NCI-H2227 (cell line): Measurements from ENCODE around the gene ACOXL.

ENCODE experiments used
- DNase-seq: peaks from one replicate; lab custom pipeline; 2025; ENCODE audit not compliant: unreplicated experiment; lab: John Stamatoyannopoulos, UW

ACOXL gene

GRCh38 chr2:110790907-110791306 lies 58.5 kb downstream of the ACOXL start:
- DNase-seq: no peak

- DNase-seq: no peak
Measured at GRCh38 chr2:110791435-110791834, 59.1 kb downstream of the ACOXL start.

- DNase-seq: no peak
Measured at GRCh38 chr2:110793034-110793433, 60.7 kb downstream of the ACOXL start.

GRCh38 chr2:110794390-110794789 lies 62.0 kb downstream of the ACOXL start:
- no peak for DNase-seq

GRCh38 chr2:110794951-110795350 lies 62.6 kb downstream of the ACOXL start:
- no peak for DNase-seq

GRCh38 chr2:110796716-110797301 lies 64.4 kb downstream of the ACOXL start:
- no peak for DNase-seq

GRCh38 chr2:110799376-110799775 lies 67.0 kb downstream of the ACOXL start:
- DNase-seq: no peak

- no peak for DNase-seq
Measured at GRCh38 chr2:110800611-110801402, 68.4 kb downstream of the ACOXL start.

- DNase-seq: no peak
Measured at GRCh38 chr2:110802208-110802932, 70.0 kb downstream of the ACOXL start.

- DNase-seq: no peak
Measured at GRCh38 chr2:110804433-110804832, 72.1 kb downstream of the ACOXL start.

- no peak for DNase-seq
Measured at GRCh38 chr2:110804915-110805314, 72.5 kb downstream of the ACOXL start.

- DNase-seq: no peak
Measured at GRCh38 chr2:110805894-110806452, 73.6 kb downstream of the ACOXL start.

GRCh38 chr2:110807522-110807921 lies 75.1 kb downstream of the ACOXL start:
- DNase-seq: no peak

GRCh38 chr2:110810404-110810803 lies 78.0 kb downstream of the ACOXL start:
- DNase-seq: no peak

GRCh38 chr2:110812726-110813645 lies 80.6 kb downstream of the ACOXL start:
- DNase-seq: no peak

GRCh38 chr2:110813896-110814295 lies 81.5 kb downstream of the ACOXL start:
- no peak for DNase-seq

- no peak for DNase-seq
Measured at GRCh38 chr2:110815938-110816337, 83.6 kb downstream of the ACOXL start.

- DNase-seq: no peak
Measured at GRCh38 chr2:110816404-110817365, 84.3 kb downstream of the ACOXL start.

GRCh38 chr2:110818767-110819481 lies 86.6 kb downstream of the ACOXL start:
- DNase-seq: no peak
